ENCODE measurements around the gene EFNA5.

The EFNA5 gene

DNA sequence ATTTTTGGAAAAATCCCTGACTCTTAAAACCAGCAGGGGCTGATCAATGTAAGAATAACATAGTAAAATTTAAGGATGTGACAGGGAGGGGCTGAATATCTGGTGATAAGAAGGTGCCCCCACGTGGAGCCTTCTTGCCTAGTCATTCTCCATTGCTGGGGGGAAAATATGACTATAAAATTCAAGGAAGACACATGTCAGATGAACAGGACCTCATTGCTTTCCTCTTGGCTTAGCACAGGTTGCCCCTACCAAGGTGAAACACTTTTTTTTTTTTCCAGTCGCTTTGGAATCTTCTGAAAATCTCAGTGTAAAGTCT lies 310.9 kb downstream of the EFNA5 start:
- peak; percentile 40; the same call in 2 of the 3 replicates for ATAC-seq
- TF ChIP-seq ZNF70 (CRISPR knock-in tag; IDR thresholded peaks at IDR 0.05): no peak
- no peak for TF ChIP-seq OSR1 (CRISPR knock-in tag; IDR thresholded peaks at IDR 0.05)
- no peak for TF ChIP-seq ZFP30 (CRISPR knock-in tag; IDR thresholded peaks at IDR 0.05)
- TF ChIP-seq POU6F1 (CRISPR knock-in tag; IDR thresholded peaks at IDR 0.05; ENCODE audit: borderline replicate concordance, low read depth): no peak
- TF ChIP-seq CREB5 (CRISPR knock-in tag; IDR thresholded peaks at IDR 0.05; ENCODE audit: low read depth): no peak
- TF ChIP-seq TSHZ2 (CRISPR knock-in tag; IDR thresholded peaks at IDR 0.05): no peak

DNA sequence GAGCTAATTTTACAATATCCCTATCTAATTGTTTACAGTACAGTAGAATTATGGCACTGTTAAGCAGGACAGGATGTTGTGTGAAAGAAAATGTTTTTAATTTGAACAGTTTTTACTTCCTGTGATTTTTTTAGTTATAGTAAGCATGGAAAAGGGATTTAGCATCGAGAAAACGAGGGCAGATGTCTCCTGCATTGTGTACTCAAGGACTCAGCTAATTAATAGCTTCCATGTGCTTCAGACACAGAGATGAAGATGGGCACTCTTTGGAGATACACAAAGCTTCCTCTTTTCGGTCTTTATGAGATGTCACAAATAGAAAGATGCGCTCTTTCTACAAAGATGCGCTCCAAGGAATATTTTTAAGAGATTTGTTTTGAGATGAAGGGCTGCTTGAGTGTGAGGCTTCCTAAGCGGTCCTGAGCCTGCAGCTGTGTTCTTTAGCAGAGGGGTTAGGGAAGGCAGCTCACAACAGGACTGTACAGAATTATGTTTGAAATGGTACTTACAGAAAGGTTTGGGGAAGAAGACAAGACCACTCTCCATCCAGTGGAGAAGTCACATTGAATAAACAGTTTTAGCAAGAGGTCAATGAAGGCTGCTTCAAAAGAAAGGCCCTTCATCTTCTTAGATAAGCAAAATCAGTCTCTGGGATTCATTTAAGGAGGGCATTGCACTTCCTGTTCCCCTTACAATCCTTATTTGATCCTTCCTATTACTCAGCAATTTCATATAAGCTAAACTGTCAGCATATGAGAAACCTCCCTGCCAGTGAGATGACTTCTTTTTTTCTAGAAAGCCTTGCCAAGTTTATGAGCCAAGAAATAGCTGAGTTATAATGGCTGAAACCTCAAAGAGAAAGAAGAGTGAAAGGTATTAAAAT lies 311.5 kb downstream of the EFNA5 start:
- TF ChIP-seq POU6F1 (CRISPR knock-in tag; IDR thresholded peaks at IDR 0.05; ENCODE audit: borderline replicate concordance, low read depth) (no peak), TCF4 (CRISPR knock-in tag; IDR thresholded peaks at IDR 0.05; ENCODE audit: borderline replicate concordance) (peak; percentile 58; the same call in 1 of the 2 replicates)
- peak; percentile 64 for ATAC-seq

DNA sequence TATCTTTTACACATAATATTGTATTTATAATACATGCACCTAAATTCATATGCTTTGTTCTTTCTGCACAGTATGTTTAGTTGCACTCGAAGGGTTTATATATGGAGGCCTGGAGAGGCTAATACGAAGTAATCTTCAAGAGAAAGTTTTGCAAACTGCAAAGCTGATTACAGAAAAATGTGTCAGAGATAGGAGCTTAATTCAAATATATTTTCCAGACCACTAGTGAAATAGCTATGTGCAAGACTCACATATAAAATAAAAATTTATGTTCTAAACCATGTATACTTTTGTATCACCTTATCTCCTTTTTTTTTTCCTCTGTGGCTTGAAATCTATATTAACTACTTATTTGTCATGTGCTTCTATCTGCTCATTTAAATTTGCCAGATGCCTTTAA lies 313.8 kb downstream of the EFNA5 start:
- ATAC-seq: no peak
- no peak for TF ChIP-seq CSRNP3 (CRISPR knock-in tag; IDR thresholded peaks at IDR 0.05)

- no peak for ATAC-seq
- TF ChIP-seq RARB (CRISPR knock-in tag; IDR thresholded peaks at IDR 0.05): no peak
- no peak for TF ChIP-seq BACH2 (CRISPR knock-in tag; IDR thresholded peaks at IDR 0.05; ENCODE audit: borderline replicate concordance)
- no peak for TF ChIP-seq ZNF70 (CRISPR knock-in tag; IDR thresholded peaks at IDR 0.05)
- no peak for TF ChIP-seq ZNF565 (CRISPR knock-in tag; conservative IDR thresholded peaks at IDR 0.05; ENCODE audit: low read depth)
- no peak for TF ChIP-seq OSR1 (CRISPR knock-in tag; IDR thresholded peaks at IDR 0.05)
- no peak for TF ChIP-seq TSHZ2 (CRISPR knock-in tag; IDR thresholded peaks at IDR 0.05)
- no peak for TF ChIP-seq CSDC2 (CRISPR knock-in tag; IDR thresholded peaks at IDR 0.05)
- no peak for TF ChIP-seq ZC3H10 (CRISPR knock-in tag; IDR thresholded peaks at IDR 0.05)
- TF ChIP-seq TCF4 (CRISPR knock-in tag; IDR thresholded peaks at IDR 0.05; ENCODE audit: borderline replicate concordance): no peak
- TF ChIP-seq ARNTL (CRISPR knock-in tag; IDR thresholded peaks at IDR 0.05; ENCODE audit: borderline replicate concordance, low read depth): no peak
- no peak for TF ChIP-seq CREB5 (CRISPR knock-in tag; IDR thresholded peaks at IDR 0.05; ENCODE audit: low read depth)
- TF ChIP-seq PPARA (CRISPR knock-in tag; IDR thresholded peaks at IDR 0.05; ENCODE audit: borderline replicate concordance): no peak
- TF ChIP-seq ZFP3 (CRISPR knock-in tag; IDR thresholded peaks at IDR 0.05): no peak
- TF ChIP-seq ESRRG (CRISPR knock-in tag; IDR thresholded peaks at IDR 0.05): no peak
- no peak for TF ChIP-seq GLIS3 (CRISPR knock-in tag; IDR thresholded peaks at IDR 0.05)
- TF ChIP-seq SNAI2 (CRISPR knock-in tag; IDR thresholded peaks at IDR 0.05): no peak
- no peak for TF ChIP-seq ISL1 (CRISPR knock-in tag; IDR thresholded peaks at IDR 0.05)
- TF ChIP-seq POU6F1 (CRISPR knock-in tag; IDR thresholded peaks at IDR 0.05; ENCODE audit: borderline replicate concordance, low read depth): no peak
These were observed 318.2 kb downstream of the EFNA5 start for GRCh38 chr5:107352576-107352975.
